Thyroid gland (tissue), 4 donors: ENCODE measurements around the gene AP1B1.

ENCODE experiments used
- POLR2A ChIP-seq, 2 donors: fragments of 450-650 bp; IDR thresholded peaks; one replicate each; pipeline ENCODE4 v1.6.1; 2017; ENCODE audit warnings: antibody characterized with exemption in 2 of 2, mild to moderate bottlenecking in 2 of 2, moderate library complexity in 1 of 2
- TF ChIP-seq, protein P1 (sequence below), 6 experiments: fragments of 200-600 bp in 3 of 6; fragments of 450-650 bp in 3 of 6; sonication (generic) in 3 of 6; IDR thresholded peaks; one replicate each; pipeline ENCODE4 v1.5.1; 2016 to 2019; ENCODE audit warnings: antibody characterized with exemption in 6 of 6, mild to moderate bottlenecking in 2 of 6, inconsistent platforms in 1 of 6, moderate library complexity in 1 of 6

DNA sequence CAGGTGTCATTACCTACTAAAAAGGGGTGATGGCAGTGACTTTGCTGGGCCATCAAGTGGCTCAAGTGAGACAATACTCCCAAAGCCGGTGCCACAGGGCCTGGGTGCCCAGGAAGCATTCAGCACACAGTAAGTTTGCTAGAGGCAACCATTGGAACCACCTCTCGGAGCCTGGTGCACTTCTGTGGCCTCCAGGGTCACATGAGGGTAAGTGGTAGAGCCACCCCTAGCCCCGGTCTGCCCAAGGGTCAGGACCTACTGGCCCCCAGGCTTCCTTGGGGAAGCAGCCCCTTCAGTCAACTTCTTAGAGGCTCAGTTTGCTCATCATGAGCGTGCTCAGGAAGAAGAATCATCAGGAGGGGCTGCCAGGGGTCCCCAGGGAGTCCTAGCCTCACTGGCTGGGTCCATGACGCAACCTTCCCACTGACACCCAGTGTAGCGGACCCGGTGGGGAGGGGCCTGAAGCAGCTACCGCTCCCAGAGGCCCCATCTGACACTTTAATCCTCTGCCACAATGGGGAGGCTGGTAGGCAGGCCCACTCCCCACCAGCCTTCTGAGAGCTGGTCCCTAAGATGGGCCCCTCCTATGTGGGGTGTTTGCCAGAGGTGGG is 55.4 kb downstream of the AP1B1 start:
- TF ChIP-seq, protein P1, sequence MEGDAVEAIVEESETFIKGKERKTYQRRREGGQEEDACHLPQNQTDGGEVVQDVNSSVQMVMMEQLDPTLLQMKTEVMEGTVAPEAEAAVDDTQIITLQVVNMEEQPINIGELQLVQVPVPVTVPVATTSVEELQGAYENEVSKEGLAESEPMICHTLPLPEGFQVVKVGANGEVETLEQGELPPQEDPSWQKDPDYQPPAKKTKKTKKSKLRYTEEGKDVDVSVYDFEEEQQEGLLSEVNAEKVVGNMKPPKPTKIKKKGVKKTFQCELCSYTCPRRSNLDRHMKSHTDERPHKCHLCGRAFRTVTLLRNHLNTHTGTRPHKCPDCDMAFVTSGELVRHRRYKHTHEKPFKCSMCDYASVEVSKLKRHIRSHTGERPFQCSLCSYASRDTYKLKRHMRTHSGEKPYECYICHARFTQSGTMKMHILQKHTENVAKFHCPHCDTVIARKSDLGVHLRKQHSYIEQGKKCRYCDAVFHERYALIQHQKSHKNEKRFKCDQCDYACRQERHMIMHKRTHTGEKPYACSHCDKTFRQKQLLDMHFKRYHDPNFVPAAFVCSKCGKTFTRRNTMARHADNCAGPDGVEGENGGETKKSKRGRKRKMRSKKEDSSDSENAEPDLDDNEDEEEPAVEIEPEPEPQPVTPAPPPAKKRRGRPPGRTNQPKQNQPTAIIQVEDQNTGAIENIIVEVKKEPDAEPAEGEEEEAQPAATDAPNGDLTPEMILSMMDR (IDR thresholded peaks at IDR 0.05): no peak
- TF ChIP-seq POLR2A (IDR thresholded peaks at IDR 0.05): no peak
